Measurements from ENCODE around the gene HSF5.

The HSF5 gene

DNA sequence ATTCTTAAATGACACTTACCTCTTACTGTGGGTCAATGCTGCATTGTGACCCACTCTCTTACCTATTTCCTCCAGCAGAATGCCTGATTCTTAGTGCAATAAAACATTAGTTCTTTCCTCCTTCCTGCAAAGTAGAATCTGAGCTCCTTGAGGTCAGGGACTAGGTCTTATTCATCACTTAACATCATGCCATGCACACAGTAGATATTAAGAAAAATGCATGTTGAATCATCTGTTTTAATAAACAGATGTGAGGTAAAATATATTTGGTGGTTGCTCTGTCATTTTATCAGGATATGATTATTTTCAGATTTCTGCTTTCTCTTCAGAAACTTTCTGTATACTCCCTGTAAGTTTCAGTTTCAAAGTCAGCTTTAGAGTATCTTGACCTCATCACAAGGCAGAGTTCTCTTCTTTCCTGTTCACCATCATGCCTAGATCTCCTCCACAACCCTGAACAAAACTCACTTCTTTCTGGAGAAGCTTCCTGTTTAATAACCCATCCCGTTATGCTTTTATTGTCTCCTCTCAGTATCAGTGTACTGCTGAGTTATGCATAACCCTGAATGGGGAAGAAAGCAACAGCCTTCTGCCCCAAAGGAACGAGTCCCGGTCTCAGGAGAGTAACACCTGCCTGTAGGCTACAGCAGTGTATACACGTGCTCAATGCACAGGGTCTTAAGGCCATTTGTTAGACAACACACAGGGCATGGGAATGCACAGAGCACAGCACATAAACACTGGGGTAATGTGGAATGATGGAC, 105.9 kb downstream of the HSF5 start:
- no peak for DNase-seq

DNA sequence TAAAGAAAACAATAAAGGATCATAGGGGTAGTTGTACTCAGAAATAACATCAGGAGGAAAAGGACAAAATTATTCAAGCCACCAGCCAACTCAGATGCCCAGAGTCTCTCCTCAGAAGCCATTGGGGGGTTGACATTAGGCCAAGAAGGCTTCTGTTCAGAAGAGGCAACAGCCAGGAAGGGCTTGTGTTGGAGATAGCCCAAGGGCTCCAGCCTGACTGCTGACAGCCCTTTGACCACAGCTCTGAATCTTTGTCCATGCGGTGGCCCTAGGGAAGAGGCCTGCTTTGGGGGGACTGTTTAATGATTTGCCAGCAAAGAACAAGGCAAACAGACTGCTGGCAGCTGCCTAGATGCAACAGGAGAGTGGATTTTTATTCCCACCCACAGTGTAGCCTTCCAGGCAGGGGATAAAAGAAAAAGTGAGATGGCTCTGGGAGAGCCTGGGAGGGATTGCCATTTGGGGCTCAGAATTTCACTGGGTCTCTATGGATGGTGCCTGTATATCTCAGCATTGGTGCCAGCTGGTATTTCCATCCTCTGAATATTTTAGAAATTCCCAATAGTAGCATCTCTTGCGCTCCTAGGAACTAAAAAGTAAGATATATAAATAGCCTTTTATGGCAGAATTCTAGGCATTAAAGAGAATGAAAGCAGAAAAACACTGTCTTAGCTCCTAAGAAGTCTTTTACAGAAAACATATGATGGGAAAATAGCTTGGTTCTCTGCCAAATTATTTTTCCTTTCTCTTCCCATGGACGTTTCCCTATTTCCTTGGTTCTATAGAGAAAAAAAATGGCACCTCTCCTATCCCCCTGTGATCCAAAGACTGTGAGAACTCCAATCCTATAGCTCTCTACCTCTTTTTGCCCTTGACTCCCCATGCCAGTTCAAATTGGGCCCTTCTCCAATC, 106.8 kb downstream of the HSF5 start:
- no peak for DNase-seq

DNA sequence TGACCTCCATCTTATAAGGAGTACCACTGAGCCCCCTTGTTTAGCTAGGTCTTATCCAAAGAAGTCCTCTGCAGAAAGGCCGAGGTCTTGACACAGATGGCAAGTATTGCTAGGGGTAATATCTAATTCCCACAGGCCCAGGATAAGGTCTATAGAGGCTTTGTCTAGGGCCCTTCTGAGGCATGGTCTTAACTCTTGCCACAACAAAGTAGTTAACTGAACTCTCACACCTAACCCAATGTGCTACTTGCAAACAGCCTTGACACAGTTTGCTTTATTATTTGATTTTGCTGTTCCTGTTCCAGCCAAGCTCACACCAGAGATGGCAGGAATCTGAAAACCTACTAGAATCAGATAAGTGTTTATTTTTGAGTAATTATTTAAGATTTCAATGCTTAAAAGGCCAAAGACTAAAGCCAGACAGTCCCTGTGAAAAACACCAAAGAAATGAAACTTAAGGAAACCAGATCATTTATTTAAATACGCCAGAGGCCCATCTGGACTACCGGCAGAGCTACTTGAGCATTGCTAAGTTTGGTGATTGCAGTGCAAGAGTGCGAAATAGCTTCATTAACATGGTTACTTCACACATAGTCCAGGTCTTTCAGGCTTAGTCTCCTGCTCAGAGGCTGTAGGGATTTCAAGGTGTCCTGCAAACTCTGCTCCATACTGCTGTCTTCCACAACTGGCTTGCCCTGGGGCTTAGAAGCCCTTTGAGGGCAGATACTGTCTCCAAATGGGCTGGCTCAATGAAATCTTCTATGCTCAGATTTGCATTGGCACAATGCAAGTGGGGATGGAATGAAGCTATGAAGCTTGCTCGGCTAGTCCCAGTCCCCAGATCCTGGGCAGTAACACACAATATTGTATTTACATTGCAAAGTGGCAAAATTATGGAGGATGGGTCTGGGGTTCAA, 107.7 kb downstream of the HSF5 start:
- DNase-seq = no peak

DNA sequence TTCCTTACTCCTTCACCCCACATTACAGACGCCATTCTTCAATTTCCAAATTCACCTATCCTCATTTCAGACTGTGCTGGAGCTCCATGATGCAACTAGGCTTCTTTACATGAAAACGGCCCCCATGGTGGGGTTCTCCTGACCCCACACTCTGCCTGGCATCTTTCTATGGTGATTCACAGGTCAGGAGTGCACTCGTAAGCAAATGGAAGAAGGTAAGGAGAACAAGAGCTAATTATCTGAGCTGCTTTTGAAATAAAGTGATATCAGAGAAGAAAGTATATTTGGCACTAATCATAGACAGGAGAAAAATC, 108.7 kb downstream of the HSF5 start:
- DNase-seq = no peak

DNA sequence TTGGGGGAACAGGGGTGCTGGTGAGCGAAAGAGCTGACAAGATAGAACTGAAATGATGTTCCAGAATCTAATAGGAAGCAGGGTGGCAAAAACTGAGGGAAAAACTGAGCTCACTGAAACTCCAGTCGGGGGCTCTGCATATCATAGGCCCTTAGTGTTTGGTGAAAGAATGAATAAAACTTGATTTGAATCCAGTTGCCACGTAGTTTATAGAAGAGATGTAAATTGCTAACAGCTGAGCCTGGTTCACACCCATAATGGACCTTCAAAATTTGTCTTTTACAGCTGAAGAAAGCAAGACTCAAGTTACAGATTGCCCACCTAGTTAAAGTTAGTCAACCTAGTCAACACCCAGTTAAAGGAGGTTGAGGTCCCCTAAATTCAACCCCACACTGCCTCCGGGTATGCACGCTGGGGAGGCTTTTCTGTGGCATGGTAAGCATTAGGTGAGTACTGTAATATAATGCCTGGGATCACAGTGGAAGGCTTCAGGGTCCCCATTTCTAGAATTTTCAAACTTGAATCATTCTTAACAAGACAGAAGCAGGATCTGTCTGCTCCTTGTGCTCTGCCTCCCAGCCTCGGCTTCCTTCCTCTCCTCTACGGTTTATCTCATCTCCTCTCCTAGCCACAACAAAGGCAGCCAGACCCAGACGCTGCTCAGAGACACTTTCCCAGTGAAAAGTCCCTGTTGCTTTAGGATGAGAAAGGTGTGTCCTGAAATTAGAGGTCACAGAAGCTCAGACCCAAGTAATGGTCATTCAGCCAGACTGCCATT, 109.3 kb downstream of the HSF5 start:
- no peak for DNase-seq

DNA sequence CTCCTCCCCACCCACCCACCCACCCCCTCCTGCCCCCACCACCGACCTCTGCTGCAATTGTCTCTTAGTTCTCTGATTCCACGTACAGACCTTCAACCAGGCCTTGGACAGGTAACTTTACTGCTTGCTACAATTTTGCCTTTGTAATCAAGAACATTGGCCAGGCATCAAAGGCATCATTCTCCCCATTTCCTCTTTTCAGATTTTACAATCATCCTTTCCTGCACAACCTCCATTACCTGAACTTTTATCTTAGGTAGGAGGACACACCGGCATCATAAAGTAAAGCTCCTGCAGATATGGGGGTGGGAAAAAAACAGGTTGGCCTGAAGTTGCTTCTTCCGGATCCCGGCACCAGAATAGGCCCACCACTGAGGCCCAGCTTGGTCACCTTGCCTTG, 110.5 kb downstream of the HSF5 start:
- DNase-seq = no peak

DNA sequence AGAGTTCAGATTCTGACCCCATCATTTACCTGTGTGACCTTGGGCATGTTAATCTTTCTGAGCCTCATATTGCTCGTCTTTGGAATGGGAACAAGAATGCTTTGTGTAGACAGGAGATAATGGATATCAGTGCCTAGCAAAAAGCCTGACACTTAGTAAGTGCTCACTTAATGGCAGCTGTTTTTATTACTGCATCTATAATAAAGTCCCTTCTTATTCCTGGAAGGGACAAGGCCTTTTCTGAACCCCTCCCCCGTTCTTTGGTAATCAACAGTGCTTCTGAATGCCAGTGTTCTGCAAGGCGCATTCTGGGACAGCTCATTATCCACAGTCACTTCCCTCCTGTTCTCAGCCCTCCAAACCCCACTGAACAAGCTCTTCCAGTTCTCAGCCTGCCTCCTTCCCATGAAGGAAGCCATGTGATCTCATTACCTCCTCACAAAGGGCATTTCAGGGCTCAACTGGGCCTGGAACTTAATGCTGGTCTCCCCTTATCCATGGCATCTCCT, 111.1 kb downstream of the HSF5 start:
- no peak for DNase-seq

DNA sequence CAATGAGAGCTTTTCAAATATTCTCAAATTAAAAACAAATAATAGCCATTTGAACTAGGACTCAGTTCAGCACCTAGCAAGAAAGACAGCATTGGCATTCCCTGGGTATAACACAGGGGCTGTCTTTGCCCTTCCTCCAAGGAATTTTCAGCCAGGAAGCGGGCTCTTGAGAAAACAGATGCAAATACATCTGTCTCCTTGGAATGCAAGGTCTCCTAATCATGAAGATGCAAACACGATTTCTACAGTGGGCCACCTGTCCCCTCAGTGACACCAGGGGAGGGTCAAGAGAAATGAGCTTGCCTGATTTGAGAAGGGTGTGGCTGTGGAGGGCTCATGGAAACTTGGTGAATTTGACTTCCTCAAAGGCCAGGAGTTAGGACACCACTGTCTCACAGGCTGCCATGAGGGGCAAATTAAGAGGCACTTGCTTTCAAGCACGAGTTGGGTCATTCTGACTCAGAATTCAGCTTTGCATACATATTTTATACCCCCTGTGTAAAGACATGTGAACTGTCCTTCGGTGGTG, 111.7 kb downstream of the HSF5 start:
- no peak for DNase-seq

DNA sequence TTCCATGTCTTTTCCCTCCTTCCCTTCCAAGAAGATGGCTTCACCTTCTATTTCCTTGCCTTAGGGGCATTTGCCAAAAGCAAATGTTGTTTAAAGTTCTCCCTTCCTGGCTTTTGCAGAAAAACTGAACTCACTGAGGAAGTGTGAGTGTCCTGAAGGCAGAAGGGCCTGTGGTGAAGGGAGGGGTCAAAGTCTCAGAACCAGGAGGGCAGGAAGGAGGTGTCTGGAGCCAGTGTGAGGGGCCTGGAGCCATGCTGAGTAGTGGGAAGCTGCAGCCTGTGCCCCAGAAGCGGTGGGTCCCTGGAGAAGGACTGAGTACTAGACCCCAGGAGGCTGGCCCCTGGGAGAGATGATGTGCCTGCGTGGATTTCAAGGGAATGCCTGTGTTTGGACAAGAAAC, 112.4 kb downstream of the HSF5 start:
- DNase-seq = no peak

DNA sequence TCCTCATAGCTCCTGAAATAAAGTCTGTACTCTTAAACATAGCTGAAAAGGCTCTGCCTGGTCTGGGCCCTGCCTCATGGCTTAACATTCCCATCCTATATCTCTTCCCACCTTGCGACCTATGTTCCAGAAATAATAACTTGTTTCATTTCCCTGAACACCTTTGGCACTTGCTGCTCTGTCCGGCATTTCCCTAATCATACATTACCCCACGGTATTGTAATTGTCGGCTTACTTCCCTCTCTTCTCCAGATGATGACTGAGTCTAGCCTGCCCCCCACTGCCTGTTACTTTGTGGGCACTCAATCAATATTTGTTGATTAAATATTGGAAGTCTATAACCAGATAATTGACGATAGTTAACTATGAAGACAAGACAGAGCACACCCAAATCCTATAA, 113.0 kb downstream of the HSF5 start:
- no peak for DNase-seq

DNA sequence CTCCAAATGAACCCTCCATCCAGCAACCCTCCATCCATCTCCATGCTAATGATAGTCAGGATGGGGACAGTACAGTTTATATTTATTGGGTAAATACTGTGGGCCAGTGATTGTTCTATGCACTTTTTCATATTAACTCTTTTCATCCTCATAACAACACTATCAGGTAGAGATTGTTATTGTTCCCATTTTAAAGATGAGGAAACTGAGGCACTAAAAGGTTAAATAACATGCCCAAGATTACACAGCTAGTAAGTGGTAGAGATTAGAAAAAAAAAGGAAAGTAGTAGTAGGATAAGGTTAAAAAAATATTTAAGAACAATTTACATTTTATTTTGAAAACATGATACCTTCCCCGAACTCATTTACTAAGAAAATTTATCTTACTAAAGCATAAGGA, 114.3 kb downstream of the HSF5 start:
- no peak for DNase-seq

DNA sequence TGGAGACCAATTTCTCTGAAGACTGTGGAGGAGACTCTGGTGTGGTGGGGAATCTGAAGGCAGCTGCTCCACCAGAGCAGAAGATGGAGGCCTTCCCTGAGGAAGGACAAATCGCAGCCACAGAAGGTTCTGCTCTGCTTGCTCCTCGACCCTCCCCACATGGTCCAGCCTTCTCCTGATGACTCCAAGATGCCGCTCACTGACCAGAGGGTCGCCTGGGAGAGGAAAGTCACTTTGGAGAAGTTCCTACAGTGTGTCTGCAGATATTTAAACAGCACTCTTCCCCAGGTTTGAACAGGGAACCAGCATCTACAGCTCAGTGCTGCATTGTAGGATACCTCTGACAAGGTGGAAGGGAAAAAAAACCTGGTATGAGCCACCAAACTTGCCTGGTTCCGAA, 115.2 kb downstream of the HSF5 start:
- DNase-seq = no peak

DNA sequence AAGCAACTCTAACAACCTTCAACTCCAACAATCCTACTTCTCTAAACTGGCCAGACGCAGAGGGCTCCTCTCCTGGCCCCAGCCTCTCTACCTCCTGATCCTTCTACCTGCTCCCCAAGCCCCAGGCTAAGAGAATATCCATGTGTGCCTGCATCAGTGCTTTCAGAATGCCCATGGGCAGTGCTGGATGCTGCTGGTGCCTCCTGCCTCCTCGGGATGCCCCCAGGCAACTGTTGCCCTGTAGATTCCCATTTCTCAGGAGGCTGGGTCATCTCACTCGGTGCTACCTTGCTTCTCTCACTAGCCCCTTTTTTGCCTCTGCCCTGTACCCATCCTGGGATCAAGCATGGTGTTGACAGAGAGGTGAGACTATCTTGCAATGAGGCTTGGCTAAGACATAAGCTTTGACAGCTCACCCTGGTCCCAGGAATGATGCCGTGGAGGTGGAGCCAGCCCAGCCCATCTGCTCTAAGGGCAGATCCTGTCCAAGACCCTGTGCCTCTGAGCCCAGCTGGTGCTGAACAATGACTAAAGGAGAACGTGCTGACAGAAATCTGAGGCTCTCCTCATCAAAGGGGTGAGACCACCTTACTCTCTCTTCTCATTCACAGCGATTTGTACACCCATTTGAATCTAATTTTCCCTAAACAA, 116.8 kb downstream of the HSF5 start:
- no peak for DNase-seq

DNA sequence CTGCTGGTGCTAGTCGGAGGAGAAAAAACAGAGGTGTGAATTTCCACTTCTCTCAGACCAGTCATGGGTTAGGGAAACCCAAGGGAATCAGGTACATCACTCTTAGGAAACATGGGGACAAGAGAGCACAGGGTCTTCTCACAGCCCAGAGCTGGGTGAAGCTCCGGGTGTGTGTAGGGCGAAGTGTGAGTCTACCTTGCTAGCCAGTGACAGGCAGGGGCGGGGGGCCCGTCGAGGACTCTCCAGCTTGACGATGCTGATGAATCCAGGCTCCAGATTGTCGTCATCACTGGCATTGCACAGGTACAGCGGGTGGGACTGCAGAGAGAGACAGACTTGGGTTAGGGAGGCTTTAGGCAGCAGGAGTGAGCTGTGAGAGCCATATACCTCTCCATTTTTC, 117.5 kb downstream of the HSF5 start:
- DNase-seq = no peak

DNA sequence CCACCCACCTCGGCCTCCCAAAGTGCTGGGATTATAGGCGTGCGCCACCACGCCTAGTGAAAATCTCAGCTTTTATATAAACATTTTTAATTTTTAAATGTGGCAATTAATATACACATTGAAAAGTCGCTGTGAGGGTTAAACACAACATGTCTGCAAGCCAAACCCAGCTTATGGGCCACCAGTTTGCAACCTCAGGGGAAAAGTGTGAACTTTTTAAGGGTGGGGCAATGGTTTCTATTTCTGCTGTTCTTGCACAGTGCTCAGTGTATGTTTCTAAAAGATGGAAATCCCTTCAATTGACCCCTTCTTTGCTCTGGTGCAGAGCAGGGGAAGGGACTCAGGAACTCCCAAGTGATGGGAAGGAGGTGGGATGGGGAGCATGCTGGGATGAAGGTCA, 117.9 kb downstream of the HSF5 start:
- DNase-seq = no peak
